ENCODE results near the gene CTSL. TPM values are rescaled to one million over a fixed set of nuclear protein-coding genes. Genes with fewer than 3 reads are reported as not detected.

Gene CTSL
- total RNA-seq, 1 experiment from 2014 or later = 32.2 TPM

DNA sequence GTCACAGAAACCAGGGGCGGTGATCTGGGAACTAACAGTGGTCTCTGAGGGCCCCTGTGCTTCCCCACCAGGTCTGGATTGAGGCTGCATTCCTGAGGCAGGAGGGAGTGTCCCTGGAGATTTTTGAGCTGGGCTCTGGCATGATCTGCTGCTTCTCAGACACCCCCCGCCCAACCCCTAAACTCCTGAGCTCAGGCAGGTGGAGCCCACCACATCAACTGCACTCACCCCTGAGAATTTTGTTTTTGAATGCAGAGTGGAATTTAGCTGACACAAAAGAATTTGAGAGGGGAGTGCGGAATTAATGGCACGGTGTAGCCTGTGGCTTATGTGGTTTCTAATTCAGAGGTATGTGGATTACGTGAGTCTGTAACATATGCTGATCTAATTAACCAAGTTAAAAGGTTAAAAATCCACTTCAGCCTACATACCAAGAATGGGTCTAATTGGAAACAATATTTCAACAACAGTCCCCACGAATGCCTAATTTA is 23.9 kb upstream of the CTSL start:
- intact Hi-C loops (cut with micrococcal nuclease; ENCODE audit: unreplicated experiment) = no loop called here
- TF ChIP-seq, protein P1, sequence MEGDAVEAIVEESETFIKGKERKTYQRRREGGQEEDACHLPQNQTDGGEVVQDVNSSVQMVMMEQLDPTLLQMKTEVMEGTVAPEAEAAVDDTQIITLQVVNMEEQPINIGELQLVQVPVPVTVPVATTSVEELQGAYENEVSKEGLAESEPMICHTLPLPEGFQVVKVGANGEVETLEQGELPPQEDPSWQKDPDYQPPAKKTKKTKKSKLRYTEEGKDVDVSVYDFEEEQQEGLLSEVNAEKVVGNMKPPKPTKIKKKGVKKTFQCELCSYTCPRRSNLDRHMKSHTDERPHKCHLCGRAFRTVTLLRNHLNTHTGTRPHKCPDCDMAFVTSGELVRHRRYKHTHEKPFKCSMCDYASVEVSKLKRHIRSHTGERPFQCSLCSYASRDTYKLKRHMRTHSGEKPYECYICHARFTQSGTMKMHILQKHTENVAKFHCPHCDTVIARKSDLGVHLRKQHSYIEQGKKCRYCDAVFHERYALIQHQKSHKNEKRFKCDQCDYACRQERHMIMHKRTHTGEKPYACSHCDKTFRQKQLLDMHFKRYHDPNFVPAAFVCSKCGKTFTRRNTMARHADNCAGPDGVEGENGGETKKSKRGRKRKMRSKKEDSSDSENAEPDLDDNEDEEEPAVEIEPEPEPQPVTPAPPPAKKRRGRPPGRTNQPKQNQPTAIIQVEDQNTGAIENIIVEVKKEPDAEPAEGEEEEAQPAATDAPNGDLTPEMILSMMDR (IDR thresholded peaks at IDR 0.05; ENCODE audit: unreplicated experiment) = no peak
- no TSS peak for BruUV-seq (replicated peaks)
- Mint-ChIP-seq H3K4me3 (ENCODE audit: low read depth, unreplicated experiment) (no peak overlapping the region), H3K27ac (ENCODE audit: unreplicated experiment) (no peak overlapping the region), H3K27me3 (ENCODE audit: unreplicated experiment) (no peaks in the 10 kb centered on the region), H3K9me3 (ENCODE audit: low read depth, unreplicated experiment) (no peaks in the 10 kb centered on the region), H3K36me3 (ENCODE audit: insufficient read depth, unreplicated experiment) (peaks cover 38% of the 10 kb centered on the region), H3K4me1 (ENCODE audit: low read depth, unreplicated experiment) (no peaks in the 10 kb centered on the region)
- no peak for DNase-seq
- CTCF ChIA-PET = no interaction called here

DNA sequence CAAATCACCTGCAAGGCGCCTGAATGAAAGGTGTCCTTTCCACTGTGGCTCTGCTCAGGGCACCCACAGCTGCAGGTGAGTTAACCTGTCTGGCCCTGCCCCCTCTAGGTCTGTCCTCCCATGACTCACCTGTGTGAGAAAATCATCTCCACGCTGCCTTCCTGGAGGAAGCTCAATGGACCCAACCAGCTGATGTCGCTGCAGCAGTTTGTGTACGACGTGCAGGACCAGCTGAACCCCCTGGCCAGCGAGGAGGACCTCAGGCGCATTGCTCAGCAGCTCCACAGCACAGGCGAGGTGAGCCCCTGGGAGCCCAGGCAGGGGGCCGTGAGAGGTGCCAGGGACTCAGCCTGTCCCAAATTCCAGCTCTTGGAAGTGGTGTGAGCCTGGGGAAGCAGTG is 23.0 kb upstream of the CTSL start:
- no peaks in the 10 kb centered on the region for H3K9me3 Mint-ChIP-seq (ENCODE audit: low read depth, unreplicated experiment)
- CTCF ChIA-PET = no interaction called here
- DNase-seq = no peak
- intact Hi-C loops (cut with micrococcal nuclease; ENCODE audit: unreplicated experiment) = no loop called here
- TF ChIP-seq, protein P1 (IDR thresholded peaks at IDR 0.05; ENCODE audit: unreplicated experiment) = no peak
- no TSS peak for BruUV-seq (replicated peaks)
- H3K4me3 Mint-ChIP-seq (ENCODE audit: low read depth, unreplicated experiment) = no peak overlapping the region
- H3K4me1 Mint-ChIP-seq (ENCODE audit: low read depth, unreplicated experiment) = no peaks in the 10 kb centered on the region
- H3K27ac Mint-ChIP-seq (ENCODE audit: unreplicated experiment) = no peak overlapping the region
- no peaks in the 10 kb centered on the region for H3K27me3 Mint-ChIP-seq (ENCODE audit: unreplicated experiment)
- H3K36me3 Mint-ChIP-seq (ENCODE audit: insufficient read depth, unreplicated experiment) = peaks cover 39% of the 10 kb centered on the region

DNA sequence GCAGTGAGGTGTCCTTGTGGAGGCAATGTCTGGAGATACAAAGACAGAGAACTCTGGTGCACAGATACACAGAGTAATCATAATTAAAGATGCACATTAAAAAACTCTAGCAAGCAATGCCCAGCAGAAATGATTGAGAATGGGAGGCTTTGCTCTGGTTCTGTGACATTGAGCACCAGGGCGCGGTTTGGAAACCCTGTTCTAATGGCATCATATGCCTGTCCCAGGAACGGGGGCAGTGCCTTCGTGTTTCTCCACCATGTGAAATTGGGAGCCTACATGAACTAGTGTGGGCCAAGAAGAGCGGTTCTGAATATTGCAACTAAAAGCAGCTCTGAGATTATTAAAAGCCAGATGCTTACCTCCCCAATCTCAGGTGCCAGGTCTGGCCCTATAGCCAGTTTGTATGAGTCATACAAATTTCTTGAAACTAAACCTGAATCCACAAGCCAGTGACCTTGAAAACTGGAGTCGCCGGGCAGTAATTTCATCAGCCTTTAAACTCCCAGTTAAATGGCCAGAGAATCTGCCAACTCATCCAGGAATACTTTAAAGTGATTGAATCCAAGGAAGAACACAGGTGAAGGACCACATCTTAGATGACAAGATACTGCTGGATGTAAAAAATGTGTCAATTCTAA is 22.2 kb upstream of the CTSL start:
- TF ChIP-seq, protein P1 (IDR thresholded peaks at IDR 0.05; ENCODE audit: unreplicated experiment) = no peak
- intact Hi-C loops (cut with micrococcal nuclease; ENCODE audit: unreplicated experiment) = no loop called here
- CTCF ChIA-PET = no interaction called here
- peaks cover 34% of the 10 kb centered on the region for H3K36me3 Mint-ChIP-seq (ENCODE audit: insufficient read depth, unreplicated experiment)
- no peak overlapping the region for H3K27ac Mint-ChIP-seq (ENCODE audit: unreplicated experiment)
- H3K4me1 Mint-ChIP-seq (ENCODE audit: low read depth, unreplicated experiment) = no peaks in the 10 kb centered on the region
- no peak overlapping the region for H3K4me3 Mint-ChIP-seq (ENCODE audit: low read depth, unreplicated experiment)
- H3K9me3 Mint-ChIP-seq (ENCODE audit: low read depth, unreplicated experiment) = no peaks in the 10 kb centered on the region
- no TSS peak for BruUV-seq (replicated peaks)
- H3K27me3 Mint-ChIP-seq (ENCODE audit: unreplicated experiment) = no peaks in the 10 kb centered on the region
- DNase-seq = no peak

DNA sequence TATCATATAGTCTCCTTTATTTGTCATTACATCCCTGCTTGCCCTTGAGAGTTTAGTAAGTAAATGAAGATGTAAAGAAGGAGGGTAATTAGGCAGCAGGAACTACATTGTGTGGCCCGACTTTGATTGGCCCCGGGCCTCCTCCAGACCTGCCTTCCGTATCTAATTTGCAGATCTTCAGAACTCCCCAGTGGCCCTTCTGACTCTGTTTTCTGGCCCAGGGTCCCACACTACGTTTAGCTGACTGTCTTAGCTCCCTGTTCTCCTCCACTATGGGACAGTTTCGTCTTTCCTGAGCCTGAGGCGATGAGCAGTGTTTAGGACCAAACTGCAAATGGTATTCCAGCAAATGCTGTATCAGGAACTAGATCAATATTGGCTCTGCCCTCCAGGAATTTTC is 21.6 kb upstream of the CTSL start:
- Mint-ChIP-seq H3K4me1 (ENCODE audit: low read depth, unreplicated experiment) (no peaks in the 10 kb centered on the region), H3K27me3 (ENCODE audit: unreplicated experiment) (no peaks in the 10 kb centered on the region), H3K27ac (ENCODE audit: unreplicated experiment) (no peak overlapping the region), H3K4me3 (ENCODE audit: low read depth, unreplicated experiment) (no peak overlapping the region), H3K36me3 (ENCODE audit: insufficient read depth, unreplicated experiment) (peaks cover 34% of the 10 kb centered on the region), H3K9me3 (ENCODE audit: low read depth, unreplicated experiment) (no peaks in the 10 kb centered on the region)
- intact Hi-C loops (cut with micrococcal nuclease; ENCODE audit: unreplicated experiment) = no loop called here
- CTCF ChIA-PET = no interaction called here
- BruUV-seq (replicated peaks) = no TSS peak
- TF ChIP-seq, protein P1 (IDR thresholded peaks at IDR 0.05; ENCODE audit: unreplicated experiment) = no peak
- DNase-seq = no peak

Data from Calu3 (cell line).